NCI-H146 treated with DMSO at 0.1 percent for 48 hours (cell line): ENCODE measurements around the gene HDAC4.
A peak's percentile ranks its signal among the peaks of the same experiment; 100 is the strongest.

Experiments used
- DNase-seq: peaks from one replicate; lab custom pipeline; 2025; ENCODE audit not compliant: unreplicated experiment; lab: John Stamatoyannopoulos, UW

The HDAC4 gene

DNA sequence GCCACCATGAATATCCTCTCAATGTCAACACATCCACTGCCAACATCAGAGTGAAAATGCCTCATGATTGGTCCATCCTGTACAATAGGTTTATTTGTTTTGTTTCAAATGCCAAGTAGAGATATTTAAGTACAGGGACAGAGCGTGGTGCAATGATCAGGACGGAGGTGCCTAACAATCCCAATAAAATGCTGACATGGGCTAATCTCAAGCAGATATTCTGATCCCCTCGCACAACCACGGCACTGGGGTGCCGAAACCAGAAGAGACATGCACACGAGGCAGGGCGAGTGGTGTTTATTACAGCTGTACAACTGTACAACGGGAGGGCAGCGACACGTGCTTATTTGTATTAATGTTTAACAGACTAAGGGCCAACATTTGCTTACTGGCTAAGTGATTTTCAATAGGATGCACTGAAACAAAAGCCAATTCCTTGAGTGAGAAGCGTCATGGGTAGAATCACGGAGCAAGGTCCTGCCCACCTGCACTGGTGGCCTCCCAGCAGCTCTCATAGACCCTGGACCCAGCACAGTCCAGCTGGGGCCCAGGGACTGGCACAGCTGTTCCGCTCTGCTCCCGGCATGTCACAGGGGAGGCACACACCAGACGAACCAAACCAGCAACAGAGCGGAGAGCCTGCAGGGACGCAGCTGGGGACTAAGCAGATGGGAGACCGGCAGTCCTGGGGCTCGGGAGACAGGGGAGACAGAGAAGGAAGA is 101.4 kb downstream of the HDAC4 start:
- no peak for DNase-seq

DNA sequence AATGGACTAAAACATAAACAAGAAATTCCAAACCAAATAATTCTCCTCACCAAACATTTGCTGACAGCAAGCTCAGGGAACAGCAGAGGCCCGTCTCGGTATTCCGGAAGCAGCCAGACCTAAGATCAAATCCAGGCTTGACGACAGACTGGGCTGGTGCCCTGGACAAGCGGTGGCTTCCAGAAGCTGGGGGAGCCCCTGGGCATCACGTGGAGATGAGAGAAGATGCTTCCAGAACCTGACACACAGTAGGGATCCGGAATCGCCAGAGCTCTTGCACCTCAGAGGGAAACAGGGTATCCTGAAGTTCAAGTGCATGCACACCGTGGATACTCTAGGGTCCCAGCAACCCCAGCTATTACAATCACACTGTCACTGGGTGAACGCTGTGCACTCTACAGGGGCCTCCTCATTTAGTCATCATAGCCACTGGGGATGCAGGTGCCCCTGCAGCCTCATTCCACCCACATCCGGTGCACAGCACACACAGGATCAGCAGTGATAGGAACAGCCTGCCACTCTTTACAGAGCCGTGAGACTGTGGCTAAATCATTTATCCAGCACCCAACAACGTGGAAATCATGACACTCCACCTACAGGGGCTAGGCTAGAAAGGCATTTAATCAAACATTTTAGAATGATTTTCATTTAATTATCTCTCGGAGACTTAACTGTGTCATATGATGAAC is 102.6 kb downstream of the HDAC4 start:
- DNase-seq, result no peak

DNA sequence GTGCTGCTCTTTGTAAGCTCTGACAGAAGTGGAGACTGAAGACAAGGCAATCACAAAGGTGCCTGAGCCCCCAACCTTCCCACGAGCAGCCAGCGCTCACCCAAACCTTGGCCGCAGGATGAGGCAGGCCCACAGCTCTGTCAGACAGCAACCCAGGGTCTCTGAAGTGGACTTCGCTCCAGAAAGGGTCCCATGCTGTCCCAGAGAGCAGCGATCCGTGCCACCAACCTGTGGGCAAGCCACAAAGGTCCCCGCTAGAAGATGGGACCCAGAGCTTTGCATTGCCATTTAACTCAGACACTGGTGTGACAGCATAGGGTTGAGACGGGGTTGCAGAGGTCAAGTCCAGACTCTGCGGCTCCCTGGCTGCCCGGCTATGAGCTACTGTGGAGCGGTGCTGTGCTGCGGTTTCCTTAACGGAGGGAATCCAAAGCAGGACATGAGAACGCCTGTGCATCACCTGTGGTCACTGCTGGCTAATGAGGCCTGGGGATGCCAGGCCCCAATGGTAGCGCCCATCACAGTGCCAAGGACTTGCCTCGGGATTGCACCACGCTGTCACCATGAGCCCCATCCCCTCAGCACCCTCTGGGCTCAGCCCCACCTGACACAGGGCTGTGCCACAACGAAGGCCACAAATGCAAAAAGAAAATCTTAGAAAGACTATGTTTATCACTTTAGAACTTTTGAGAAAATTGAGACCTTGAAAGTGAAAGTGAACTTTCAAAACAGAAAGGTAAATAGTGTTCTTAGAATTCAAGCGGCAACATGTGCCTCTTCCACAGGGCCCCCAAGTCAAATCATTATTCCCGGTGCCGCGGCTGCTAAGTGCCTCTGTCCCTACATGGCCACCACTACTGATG is 103.4 kb downstream of the HDAC4 start:
- no peak for DNase-seq

DNA sequence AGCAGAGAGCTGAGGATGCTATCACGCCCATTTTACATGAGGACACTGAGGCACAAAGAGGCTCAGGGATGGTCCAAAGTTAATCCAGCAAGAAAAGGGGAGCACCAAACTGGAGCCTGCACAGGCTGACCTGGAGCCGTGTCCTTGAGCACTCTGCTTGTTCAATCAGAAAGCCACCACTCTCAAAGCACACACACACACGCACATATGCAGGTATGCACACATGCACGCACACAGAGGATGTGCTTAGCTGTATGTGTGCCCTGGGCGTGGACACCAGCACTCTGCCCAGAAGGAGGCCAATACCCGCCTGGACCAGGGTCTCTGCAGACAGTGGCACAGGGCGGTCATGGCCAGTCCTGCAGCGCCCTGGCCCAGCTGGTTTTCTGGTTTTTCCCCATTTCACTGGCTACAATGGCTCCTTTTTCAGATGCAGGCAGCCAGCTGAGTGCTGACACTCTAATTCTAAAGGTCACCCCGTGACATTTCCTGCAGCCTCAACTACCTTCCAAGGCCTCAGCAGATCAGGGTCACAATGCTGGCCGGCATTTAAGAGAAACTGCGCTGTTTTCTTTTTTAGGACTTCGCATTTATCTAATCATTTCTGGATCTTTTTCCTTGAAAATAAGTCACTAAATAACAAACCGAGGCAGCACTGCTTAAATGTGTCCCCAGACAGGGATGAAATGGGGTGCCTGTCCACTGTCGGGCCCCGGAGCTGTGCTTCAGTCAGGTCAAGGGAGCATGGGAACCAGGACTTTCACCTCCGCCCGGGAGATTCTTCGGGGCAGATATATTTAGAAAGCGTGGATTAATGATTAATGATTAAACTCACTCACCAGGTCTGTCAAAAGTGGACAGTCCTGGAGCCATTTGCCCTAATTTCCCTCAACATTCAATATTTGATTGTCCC is 104.5 kb downstream of the HDAC4 start:
- DNase-seq, result no peak

DNA sequence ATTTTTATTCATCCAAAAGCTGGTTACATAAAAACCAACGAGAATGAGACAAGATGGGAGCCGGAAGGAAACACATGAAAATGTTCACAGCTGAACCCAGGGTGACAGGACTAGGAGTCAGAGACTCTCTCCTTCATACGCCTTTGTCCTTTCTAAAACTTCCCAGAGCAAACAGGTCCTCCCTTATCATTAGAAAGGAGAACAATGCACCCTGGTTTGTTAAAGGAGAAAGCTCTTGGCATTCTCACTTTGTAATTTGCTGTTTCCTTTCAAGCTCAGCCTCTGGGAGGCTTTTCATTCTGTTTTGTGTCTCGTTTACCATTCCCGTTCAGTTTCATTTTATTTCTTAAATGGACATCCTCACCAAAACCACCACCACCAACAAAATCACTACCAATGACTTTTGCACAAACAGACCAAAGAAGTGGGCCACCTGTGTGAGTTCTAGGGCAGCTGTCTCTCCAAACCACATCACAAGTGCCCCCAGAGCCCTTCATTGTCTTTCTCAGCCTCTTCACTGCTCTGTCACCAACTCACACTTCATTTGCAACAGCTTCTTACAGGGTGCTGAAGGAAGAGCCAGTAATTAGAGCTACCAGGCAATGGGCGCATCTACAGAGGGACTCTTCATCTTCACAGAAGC is 105.3 kb downstream of the HDAC4 start:
- DNase-seq, result no peak

DNA sequence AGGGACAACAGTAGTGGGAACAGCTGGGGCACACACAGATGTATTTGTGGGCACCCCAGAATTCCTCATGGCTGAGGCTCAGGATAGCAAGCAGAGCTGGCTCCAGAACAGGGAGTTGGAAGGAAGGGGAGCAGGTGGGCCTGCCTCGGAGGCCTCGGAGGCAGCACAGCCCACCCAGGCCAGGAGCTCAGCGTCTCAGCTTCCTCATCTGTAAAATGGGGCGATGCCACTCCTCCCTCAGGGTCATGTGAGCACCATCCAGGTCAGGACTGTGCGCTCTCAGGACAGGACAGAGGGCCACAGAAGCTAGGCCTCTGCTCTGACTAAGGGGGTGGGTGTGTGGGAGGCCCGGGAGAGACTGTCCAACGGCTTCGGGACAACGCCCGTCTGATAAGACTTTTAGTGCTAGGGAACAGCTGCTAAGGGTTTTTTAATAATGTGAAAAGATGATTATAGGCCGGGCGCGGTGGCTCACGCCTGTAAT is 106.2 kb downstream of the HDAC4 start:
- DNase-seq, result no peak

DNA sequence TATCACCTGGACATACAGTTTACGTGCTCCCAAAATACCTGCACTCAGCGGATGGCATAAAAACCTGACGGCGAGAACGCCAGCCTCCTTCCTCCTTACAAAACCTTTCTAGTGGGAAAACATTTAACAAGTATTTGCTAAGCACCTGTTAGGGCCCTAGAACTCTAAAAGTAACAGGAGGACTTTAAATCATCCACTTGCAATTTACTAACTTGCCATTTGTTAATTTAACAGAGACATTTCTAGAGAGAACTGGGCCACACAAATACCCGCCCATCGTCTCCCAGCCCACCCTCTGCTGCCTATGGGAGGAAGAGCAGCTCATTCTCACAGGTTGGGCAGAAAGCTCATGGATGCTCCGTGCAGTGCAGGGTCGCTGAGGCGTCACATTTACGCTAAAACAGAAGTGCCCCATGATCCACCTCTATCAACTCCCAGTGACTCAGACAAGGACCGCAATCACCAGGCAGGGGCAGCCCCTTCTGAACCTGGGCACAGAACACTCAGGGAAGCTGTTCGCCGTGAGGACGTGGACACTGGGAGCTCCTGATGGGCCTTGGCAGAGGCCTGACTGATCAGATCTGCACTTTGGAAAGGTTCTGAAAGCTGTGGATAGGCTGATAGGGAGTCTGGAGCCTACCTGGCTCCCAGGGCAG is 106.9 kb downstream of the HDAC4 start:
- DNase-seq, result no peak

DNA sequence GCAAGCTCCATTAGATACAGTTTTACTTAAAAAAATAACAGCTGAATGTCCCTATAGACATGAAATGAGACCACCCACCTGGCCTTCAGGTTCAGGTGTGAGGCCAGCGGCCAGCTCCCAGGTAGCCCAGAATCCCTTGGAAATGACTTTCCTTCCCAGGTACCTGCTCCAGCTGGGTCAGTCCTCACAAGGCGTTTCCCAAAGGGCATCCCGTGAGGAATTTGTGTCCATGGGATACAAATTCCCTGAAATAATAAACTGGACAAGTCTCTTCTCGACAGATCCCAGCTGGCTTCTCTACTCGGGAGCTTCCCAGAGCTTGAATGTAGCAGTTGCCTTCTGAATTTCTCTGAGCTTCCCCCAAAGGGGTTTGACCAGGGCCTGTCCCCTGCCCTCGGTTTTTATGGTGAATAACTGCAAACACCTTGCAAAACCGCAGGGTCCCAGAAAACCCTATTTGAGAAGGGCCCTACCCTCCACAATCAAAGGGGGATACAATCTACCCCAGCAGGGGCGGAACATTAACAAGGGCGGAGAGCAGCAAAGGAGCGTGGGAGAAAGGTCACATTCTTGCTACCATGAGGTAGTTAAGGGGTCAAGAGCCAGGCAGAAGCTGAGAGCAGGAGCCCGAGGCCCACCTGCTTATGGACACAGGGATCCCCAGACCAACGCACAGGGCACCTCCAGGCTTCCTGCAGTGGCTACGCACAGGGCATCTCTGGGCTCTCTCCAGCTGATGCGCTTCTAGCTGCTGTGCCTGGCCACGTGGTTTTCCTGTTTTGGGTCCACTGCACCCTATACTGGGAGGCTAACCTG is 107.7 kb downstream of the HDAC4 start:
- DNase-seq, result no peak

DNA sequence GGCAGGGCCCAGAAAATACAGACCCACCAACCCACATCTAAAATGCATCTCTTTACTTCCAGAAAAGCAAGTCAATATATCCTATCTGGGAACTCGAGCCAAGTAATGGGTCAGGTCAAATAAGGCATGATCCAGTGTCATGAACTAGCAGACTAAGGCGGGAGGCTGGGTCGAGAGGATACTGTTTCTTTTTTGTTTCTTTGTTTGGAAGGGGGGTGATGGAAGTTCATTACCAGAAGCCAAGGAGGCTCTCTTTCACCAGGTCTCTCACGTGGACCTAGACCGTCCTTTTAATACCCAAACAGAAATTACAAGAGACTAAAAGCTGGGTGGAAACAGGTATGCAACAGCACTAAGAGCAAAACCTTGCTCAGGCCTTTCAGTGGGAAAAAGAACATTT is 108.3 kb downstream of the HDAC4 start:
- no peak for DNase-seq

DNA sequence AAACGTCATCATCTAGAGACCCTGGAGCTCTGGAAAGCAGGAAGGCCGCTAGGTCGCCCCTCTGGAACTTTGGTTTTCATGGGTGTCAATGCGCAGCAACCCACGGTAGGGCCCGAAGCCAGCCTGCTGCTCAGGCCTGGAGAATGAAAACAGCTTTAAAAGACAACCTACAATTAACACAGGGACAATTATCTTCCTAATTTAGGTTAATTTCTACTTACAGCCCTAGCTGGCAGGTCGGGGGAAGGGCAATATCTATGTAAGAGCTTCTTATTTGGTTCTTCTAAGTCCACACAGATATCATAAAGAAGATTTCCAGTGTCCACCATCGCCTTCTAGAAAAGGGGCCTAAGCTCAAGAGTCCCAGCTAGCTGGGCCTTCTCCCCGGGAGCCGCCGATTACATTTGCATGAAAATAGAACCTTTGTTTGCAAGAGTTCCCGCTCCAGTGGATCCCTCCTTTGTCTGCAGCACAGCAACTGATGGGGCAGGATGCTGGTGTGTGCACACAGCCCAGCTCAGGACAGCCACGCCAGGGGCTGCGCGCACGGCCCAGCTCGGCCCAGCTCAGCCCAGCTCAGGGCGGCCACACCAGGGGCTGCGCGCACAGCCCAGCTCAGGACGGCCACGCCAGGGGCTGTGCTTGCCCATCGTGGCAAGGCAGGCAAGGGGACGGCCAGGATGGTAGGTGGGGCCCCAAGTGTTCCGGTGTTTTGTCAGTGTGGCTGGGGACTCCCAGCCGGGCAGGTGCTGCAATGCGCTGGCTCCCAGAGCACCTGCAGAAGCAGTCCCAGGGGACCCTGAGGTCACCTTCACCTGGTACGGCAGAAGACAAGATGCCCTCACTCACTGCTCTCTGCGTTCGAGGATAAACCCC is 109.1 kb downstream of the HDAC4 start:
- DNase-seq, result peak; percentile 71

DNA sequence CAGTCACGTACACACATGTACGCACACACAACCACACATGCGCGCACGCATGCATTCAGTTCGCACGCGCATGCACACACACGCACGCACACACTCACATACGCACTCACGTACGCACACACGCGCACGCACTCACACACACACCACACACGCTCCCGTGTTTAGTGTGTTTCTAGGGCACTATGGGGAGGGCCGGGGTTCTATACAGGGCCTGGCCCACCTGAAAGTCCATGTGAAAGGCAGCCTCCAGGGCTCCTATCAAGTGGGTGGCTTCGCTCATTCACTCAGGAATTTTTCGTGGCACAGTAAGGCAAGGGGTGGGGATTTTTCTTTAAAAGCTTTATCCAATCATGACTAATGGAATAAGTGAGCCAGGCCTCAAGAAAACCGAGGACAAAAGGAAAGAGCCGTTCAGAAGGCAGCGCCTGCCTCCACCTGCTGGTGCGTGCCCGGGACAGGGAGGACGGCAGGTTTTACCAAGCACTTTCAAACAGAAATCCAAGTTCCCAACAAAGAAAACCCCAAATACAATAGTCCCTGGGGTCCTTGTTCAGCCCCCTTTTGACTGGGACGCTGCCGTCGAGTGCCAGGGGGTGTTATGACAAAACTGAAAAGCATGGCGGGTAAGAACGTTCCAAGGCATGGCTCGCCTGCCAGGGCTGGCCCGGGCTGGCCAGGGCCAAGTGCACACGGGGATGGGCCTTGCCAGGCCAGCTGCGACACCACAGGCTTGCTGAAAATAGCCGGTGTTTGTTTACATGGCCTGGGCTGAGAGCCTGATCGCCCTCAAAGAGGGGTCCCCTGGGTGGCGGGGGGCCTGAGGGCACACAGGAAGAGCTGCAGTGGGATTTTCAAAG is 110.0 kb downstream of the HDAC4 start:
- DNase-seq, result peak; percentile 26

DNA sequence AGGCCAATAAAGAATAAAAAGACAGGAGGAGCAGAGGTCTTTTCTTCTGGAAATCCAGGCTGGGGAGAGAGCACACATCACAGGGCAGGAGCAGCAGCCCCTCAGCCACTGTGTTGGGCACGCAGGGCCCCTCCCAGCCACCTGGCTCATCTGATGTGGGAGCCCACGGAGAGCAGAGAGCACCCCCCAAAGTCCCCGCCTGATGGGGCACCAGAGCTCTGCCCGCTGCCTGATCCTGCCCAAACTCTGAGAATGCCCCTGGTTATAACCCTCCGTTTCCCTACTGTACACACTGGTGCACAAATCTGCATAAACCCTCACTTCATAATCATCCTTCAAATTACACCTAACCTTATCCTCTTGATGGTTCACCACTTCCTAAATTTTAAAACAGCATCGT is 111.3 kb downstream of the HDAC4 start:
- DNase-seq, result no peak

DNA sequence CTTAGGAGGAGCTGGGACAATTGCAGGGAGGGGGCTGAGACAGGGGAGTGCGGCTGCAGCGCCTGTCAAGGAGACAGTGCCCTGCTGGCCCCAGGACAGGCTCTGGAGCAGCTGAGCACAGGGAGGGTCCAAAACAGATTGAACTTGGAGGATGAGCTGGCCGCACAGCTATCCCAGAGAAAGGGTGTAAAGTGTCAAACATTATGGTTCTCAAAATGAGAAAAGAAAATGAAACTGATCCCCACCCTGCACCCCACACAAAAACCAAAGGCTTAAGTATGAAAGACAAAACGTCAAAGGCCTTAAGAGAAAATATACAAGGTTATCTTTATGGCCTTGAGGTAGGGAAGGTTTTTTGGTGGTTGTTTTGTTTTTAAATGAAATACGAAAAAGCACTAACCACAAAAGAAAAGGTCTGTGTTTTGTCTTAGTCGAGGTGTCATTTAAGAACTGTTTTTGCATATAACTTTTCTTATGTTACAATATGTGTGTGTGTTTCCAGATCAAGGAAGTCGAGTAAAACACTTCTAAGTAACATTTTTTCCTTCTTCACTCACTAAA is 111.8 kb downstream of the HDAC4 start:
- no peak for DNase-seq

DNA sequence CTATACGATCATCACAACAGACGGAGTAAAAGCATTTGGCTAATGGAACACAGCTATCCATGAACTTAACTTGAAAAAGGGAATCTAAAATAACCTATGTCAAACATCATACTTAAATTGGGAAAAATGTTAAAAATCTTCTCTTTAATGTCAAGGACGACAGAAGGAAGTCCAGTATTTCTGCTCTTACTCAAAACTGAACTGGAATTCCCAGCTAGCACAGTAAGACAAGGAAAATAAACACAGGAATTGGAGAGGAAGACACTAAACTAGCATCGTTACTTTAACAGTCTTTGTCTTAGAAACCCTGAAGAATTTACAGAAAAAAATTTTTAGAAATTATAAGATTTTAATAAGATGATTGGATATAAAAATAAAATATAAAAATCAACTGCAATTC is 112.6 kb downstream of the HDAC4 start:
- DNase-seq, result no peak

DNA sequence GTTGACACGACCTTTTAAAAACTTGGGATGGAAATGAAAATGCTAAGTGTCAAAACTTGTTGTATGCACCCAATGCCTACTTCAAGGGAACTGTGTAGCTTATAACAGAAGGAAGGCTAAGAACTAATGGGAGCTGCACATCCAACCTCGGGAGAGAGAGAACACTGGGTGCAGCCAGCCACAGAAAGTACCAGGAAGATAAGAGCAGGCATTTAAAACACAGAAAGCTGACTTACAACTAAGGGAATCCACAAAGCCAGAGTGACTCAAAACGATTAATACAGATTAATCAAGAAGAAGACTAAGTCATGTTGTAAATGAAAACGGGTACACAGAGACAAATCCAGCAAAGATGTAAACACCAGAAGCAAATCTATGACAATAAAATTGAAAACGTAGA is 113.4 kb downstream of the HDAC4 start:
- DNase-seq, result no peak

DNA sequence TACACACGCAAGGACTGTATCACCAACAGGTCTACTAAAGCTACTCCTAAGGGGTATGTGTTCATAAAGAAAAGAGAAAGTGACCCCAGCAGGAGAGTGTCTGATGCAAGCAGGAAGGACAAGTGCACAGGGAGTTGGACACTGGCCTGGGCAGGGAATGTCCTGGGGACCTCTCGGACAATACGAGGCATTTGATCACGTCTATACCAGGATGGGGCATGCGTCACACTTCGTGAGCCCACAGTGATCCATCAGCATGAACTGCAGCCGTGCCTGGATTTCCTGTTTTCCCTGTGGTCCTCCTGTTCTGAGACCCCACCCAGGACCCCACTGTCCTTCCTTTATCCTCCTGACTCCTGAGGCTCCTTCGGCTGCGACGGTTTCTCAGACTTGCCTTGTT is 113.9 kb downstream of the HDAC4 start:
- DNase-seq, result no peak

DNA sequence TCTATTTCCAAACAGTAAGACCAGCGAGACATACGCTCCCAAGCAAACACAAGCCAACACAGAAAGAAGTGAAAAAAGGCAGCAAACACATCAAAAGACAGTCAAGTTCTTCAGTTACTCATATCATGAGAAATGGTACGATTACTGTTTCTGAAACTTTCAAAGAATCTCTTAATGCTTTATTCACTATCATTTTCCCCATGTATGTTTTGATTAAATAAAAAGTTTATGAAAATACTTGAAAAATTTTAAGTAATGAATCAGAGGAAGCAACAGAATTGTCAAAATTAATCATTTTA is 114.9 kb downstream of the HDAC4 start:
- no peak for DNase-seq
